Measurements from ENCODE around the gene WTAP. TPM values are rescaled to one million over a fixed set of nuclear protein-coding genes. Genes with fewer than 3 reads are reported as not detected.
"Not testable (repeated sequence)": the region's sequence is repeated elsewhere in the genome, so short reads cannot be mapped to it uniquely, and the experiment has no call there.

WTAP gene
- total and polyA plus RNA-seq, 10 donors, result 71.6 to 149 (median 109) TPM

GRCh38 chr6:159722655-159723054 is 4.7 kb upstream of the WTAP start:
- no peak for TF ChIP-seq CTCF (IDR thresholded peaks at IDR 0.05 in 8 of 11, conservative IDR thresholded peaks at IDR 0.05 in 3 of 11)
- TF ChIP-seq POLR2A (IDR thresholded peaks at IDR 0.05), result no peak
- TF ChIP-seq POLR2AphosphoS5 (IDR thresholded peaks at IDR 0.05), result no peak
- Histone ChIP-seq H3K4me3 (no peak overlapping the region), H3K9me3 (peaks cover 0 to 7% (median 0%) of the 10 kb centered on the region in 8 donors), H3K36me3 (no peaks in the 10 kb centered on the region), H3K27ac (no peak overlapping the region), H3K4me1 (peaks cover 8 to 53% (median 21%) of the 10 kb centered on the region in 6 donors), H3K27me3 (replicated peaks in 1 of 7) (no peaks in the 10 kb centered on the region)
- no peak for DNase-seq
- intact Hi-C loops (cut with DNase I; ENCODE audit: low total_unique reads), result no loop called here

- Histone ChIP-seq H3K9me3 (peaks cover 0 to 7% (median 0%) of the 10 kb centered on the region in 8 donors), H3K4me1 (peaks cover 8 to 55% (median 21%) of the 10 kb centered on the region in 6 donors), H3K27me3 (replicated peaks in 1 of 7) (no peaks in the 10 kb centered on the region), H3K36me3 (no peaks in the 10 kb centered on the region), H3K4me3 (no peak overlapping the region), H3K27ac (no peak overlapping the region)
- WGBS, 5 donors, result 91 to 100% (median 98%) methylated on average over 2 of the region's 2 CpGs
- DNase-seq, result no peak
- TF ChIP-seq POLR2AphosphoS5 (IDR thresholded peaks at IDR 0.05), result no peak
- intact Hi-C loops (cut with DNase I; ENCODE audit: low total_unique reads), result no loop called here
Observed at GRCh38 chr6:159723259-159723658, 4.0 kb upstream of the WTAP start.

- intact Hi-C loops (cut with DNase I; ENCODE audit: low total_unique reads), result loop anchor here (5.0 kb wide), 2 partner anchors 32 to 38 kb away; partner anchors contain the start of genes ACAT2 and SOD2
- Histone ChIP-seq H3K9me3 (peaks cover 0 to 7% (median 0%) of the 10 kb centered on the region in 8 donors), H3K4me1 (peaks cover 14 to 70% (median 34%) of the 10 kb centered on the region in 6 donors), H3K27ac (no peak overlapping the region), H3K36me3 (no peaks in the 10 kb centered on the region), H3K4me3 (no peak overlapping the region), H3K27me3 (replicated peaks in 1 of 7) (no peaks in the 10 kb centered on the region)
- WGBS, 5 donors, result 82 to 99% (median 93%) methylated on average over 4 of the region's 4 CpGs
- TF ChIP-seq CTCF (IDR thresholded peaks at IDR 0.05 in 8 of 11, conservative IDR thresholded peaks at IDR 0.05 in 3 of 11), result no peak
- no peak for TF ChIP-seq POLR2AphosphoS5 (IDR thresholded peaks at IDR 0.05)
- TF ChIP-seq POLR2A (IDR thresholded peaks at IDR 0.05), result no peak
- DNase-seq, result no peak
Observed at GRCh38 chr6:159724778-159725177, 2.5 kb upstream of the WTAP start.

- 95 to 97% (median 96%) methylated on average over 3 of the region's 3 CpGs for WGBS, 5 donors
- H3K4me3 ChIP-seq; H3K27ac ChIP-seq; DNase-seq; H3K36me3 ChIP-seq; H3K9me3 ChIP-seq; H3K27me3 ChIP-seq (replicated peaks in 1 of 7): not testable (repeated sequence)
- H3K4me1 ChIP-seq, result peaks cover 18 to 74% (median 39%) of the 10 kb centered on the region in 6 donors
- intact Hi-C loops (cut with DNase I; ENCODE audit: low total_unique reads), result loop anchor here (5.0 kb wide), 2 partner anchors 33 to 37 kb away; partner anchors contain the start of genes ACAT2 and SOD2
Observed at GRCh38 chr6:159725208-159725607, 2.1 kb upstream of the WTAP start.

- WGBS, 5 donors, result 1% methylated on average over 29 to 30 of the region's 30 CpGs
Observed at GRCh38 chr6:159726255-159726917, 920 bp upstream of the WTAP start.

More at GRCh38 chr6:159726255-159726917, 920 bp upstream of the WTAP start:
- Histone ChIP-seq H3K36me3 (peaks cover 0 to 5% (median 0%) of the 10 kb centered on the region in 6 donors), H3K27me3 (replicated peaks in 1 of 7) (no peaks in the 10 kb centered on the region), H3K9me3 (peaks cover 0 to 7% (median 0%) of the 10 kb centered on the region in 8 donors), H3K27ac (peak overlapping the region; percentile 93 to 100 (median 100)), H3K4me1 (peaks cover 30 to 75% (median 47%) of the 10 kb centered on the region in 6 donors), H3K4me3 (peak overlapping the region; percentile 60 to 94 (median 76))
- intact Hi-C loops (cut with DNase I; ENCODE audit: low total_unique reads), result loop anchor here (5.0 kb wide), 2 partner anchors 34 to 36 kb away; partner anchors contain the start of genes ACAT2 and SOD2
- DNase-seq, result no peak
- TF ChIP-seq POLR2AphosphoS5 (IDR thresholded peaks at IDR 0.05) (no peak), POLR2A (IDR thresholded peaks at IDR 0.05) (peak in 1 of 3 donors; percentile 36), CTCF (IDR thresholded peaks at IDR 0.05 in 8 of 11, conservative IDR thresholded peaks at IDR 0.05 in 3 of 11) (no peak)

Data from spleen (tissue), 11 donors.